ENCODE data around the gene PPARA.

GRCh38 chr22:46289244-46289891, 139.0 kb downstream of the PPARA start:
- TF ChIP-seq POLR2A (conservative IDR thresholded peaks at IDR 0.05) (no peak; the same call in 1 of the 2 replicates), GATAD2B (IDR thresholded peaks at IDR 0.05; ENCODE audit: borderline replicate concordance) (no peak), CTCF (IDR thresholded peaks at IDR 0.05 in 2 of 3, conservative IDR thresholded peaks at IDR 0.05 in 1 of 3; ENCODE audit: insufficient read depth in 2 of 3, low read depth in 1 of 3, low read length in 3 of 3) (no peak), ZNF589 (CRISPR knock-in tag; IDR thresholded peaks at IDR 0.05; ENCODE audit: low read depth) (no peak), PHB (CRISPR knock-in tag; IDR thresholded peaks at IDR 0.05) (no peak), KDM4B (IDR thresholded peaks at IDR 0.05; ENCODE audit: borderline replicate concordance in 2 of 2, low read depth in 1 of 2) (no peak), MYC (IDR thresholded peaks at IDR 0.05; ENCODE audit: low read depth, low read length) (no peak), MYC (CRISPR knock-in tag; IDR thresholded peaks at IDR 0.05; ENCODE audit: borderline replicate concordance, low read depth) (no peak), SREBF2 (CRISPR knock-in tag; IDR thresholded peaks at IDR 0.05) (no peak), ZZZ3 (IDR thresholded peaks at IDR 0.05) (no peak), ZNF76 (CRISPR knock-in tag; IDR thresholded peaks at IDR 0.05; ENCODE audit: borderline replicate concordance) (no peak)
- TF ChIP-seq, protein P1, sequence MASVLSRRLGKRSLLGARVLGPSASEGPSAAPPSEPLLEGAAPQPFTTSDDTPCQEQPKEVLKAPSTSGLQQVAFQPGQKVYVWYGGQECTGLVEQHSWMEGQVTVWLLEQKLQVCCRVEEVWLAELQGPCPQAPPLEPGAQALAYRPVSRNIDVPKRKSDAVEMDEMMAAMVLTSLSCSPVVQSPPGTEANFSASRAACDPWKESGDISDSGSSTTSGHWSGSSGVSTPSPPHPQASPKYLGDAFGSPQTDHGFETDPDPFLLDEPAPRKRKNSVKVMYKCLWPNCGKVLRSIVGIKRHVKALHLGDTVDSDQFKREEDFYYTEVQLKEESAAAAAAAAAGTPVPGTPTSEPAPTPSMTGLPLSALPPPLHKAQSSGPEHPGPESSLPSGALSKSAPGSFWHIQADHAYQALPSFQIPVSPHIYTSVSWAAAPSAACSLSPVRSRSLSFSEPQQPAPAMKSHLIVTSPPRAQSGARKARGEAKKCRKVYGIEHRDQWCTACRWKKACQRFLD (CRISPR knock-in tag; IDR thresholded peaks at IDR 0.05): no peak

Measured in K562 (cell line).